Tibial nerve (tissue), 3 donors: ENCODE measurements around the gene LRRC37A3.
"Not testable (repeated sequence)": the region's sequence is repeated elsewhere in the genome, so short reads cannot be mapped to it uniquely, and the experiment has no call there.

Experiments used
- EP300 ChIP-seq, 2 donors: sonication (generic); formaldehyde crosslinking; IDR thresholded peaks; one replicate each; pipeline ENCODE4 v1.6.1; 2017; ENCODE audit warnings: antibody characterized with exemption in 2 of 2, mild to moderate bottlenecking in 1 of 2
- POLR2A ChIP-seq, 2 donors: fragments of 450-650 bp; IDR thresholded peaks; one replicate each; pipeline ENCODE4 v1.6.1; 2017; ENCODE audit warnings: antibody characterized with exemption in 2 of 2, mild to moderate bottlenecking in 2 of 2, moderate library complexity in 2 of 2

- not testable (repeated sequence) for TF ChIP-seq POLR2A, EP300 (IDR thresholded peaks at IDR 0.05)
Measured at GRCh38 chr17:64926430-64926829, 7.2 kb upstream of the LRRC37A3 start.
